ENCODE results near the gene ATP5F1E. TPM values are rescaled to one million over a fixed set of nuclear protein-coding genes. Genes with fewer than 3 reads are reported as not detected.

The ATP5F1E gene
- total RNA-seq, 4 donors from 2014 or later, result 13.3 to 57.8 (median 32.4) TPM

- WGBS, 2 donors, result 15 to 31% methylated on average over 21 to 29 of the region's 29 CpGs
- no peak for TF ChIP-seq POLR2A (IDR thresholded peaks at IDR 0.05)
- TF ChIP-seq CTCF (IDR thresholded peaks at IDR 0.05), result no peak
- Histone ChIP-seq H3K4me3 (replicated peaks in 1 of 3) (peak overlapping the region; percentile 8 to 65 (median 34)), H3K27me3 (no peaks in the 10 kb centered on the region), H3K4me1 (peaks cover 40 to 41% of the 10 kb centered on the region in 2 donors), H3K9me3 (no peaks in the 10 kb centered on the region), H3K36me3 (no peaks in the 10 kb centered on the region), H3K27ac (peak overlapping the region; percentile 48 to 83 (median 67))
- peak; percentile 27 to 30 for DNase-seq
- intact Hi-C loops (cut with DNase I), result loop anchor here (10.0 kb wide), 1 partner anchor 53 kb away; the partner anchor contains the start of gene ATP5F1E
Observed at GRCh38 chr20:58981628-58982364, 50.3 kb downstream of the ATP5F1E start.

GRCh38 chr20:58980711-58981627 is 51.2 kb downstream of the ATP5F1E start, which contains the start of gene NELFCD:
TSS of gene NELFCD (plus strand) at chr20:58981256. CDS start at chr20:58981310, 54 bp downstream.
- H3K27me3 ChIP-seq, result no peaks in the 10 kb centered on the region
- no peaks in the 10 kb centered on the region for H3K9me3 ChIP-seq
- DNase-seq, result peak; percentile 79 to 84
- intact Hi-C loops (cut with DNase I), result loop anchor here (10.0 kb wide), 1 partner anchor 54 kb away; the partner anchor contains the start of gene ATP5F1E
- H3K4me3 ChIP-seq (replicated peaks in 1 of 3), result peak within 1 kb of the TSS; percentile 34 to 85 (median 65)
- H3K36me3 ChIP-seq, result no peaks in the 10 kb centered on the region
- peak within 1 kb of the TSS; percentile 67 to 83 (median 72) for H3K27ac ChIP-seq
- H3K4me1 ChIP-seq, result peaks cover 32 to 34% of the 10 kb centered on the region in 2 donors
- TF ChIP-seq CTCF (IDR thresholded peaks at IDR 0.05), result no peak
- TF ChIP-seq POLR2A (IDR thresholded peaks at IDR 0.05), result peak; percentile 70 to 96
- 41 to 45% methylated on average over 18 to 25 of the region's 109 CpGs for WGBS, 2 donors

- intact Hi-C loops (cut with DNase I), result no loop called here
- WGBS, 2 donors, result 79 to 83% methylated on average over 6 of the region's 6 CpGs
- Histone ChIP-seq H3K27ac (no peak overlapping the region), H3K36me3 (no peaks in the 10 kb centered on the region), H3K4me1 (peaks cover 13 to 14% of the 10 kb centered on the region in 2 donors), H3K4me3 (replicated peaks in 1 of 3) (no peak overlapping the region), H3K9me3 (no peaks in the 10 kb centered on the region), H3K27me3 (no peaks in the 10 kb centered on the region)
- DNase-seq, result no peak
- TF ChIP-seq CTCF (IDR thresholded peaks at IDR 0.05), result no peak
- TF ChIP-seq POLR2A (IDR thresholded peaks at IDR 0.05), result no peak
Observed at GRCh38 chr20:58978351-58979190, 53.6 kb downstream of the ATP5F1E start.

- intact Hi-C loops (cut with DNase I), result no loop called here
- Histone ChIP-seq H3K36me3 (no peaks in the 10 kb centered on the region), H3K27me3 (no peaks in the 10 kb centered on the region), H3K27ac (no peak overlapping the region), H3K4me3 (replicated peaks in 1 of 3) (no peak overlapping the region), H3K4me1 (no peaks in the 10 kb centered on the region), H3K9me3 (no peaks in the 10 kb centered on the region)
- DNase-seq, result no peak
- TF ChIP-seq CTCF (IDR thresholded peaks at IDR 0.05) (no peak), POLR2A (IDR thresholded peaks at IDR 0.05) (no peak)
- 90 to 92% methylated on average over 3 of the region's 3 CpGs for WGBS, 2 donors
Observed at GRCh38 chr20:58976061-58976730, 55.9 kb downstream of the ATP5F1E start.

Other genes with a start within 250 kb of the ATP5F1E start
- gene GNAS-AS1, start 181.4 kb downstream of the ATP5F1E start, total RNA-seq, result 1 to 10 TPM in 2 of 4 donors, under 1 TPM in 2; 0.42 to 1.9 (median 1.1) TPM
- gene GNAS, start 179.6 kb downstream of the ATP5F1E start, total RNA-seq, result 1,000 to 10,000 TPM; 2,457 to 5,038 (median 3,494) TPM
- gene NELFCD, start 51.1 kb downstream of the ATP5F1E start, total RNA-seq, result 100 to 1,000 TPM in 3 of 4 donors, 10 to 100 TPM in 1; 96.6 to 129 (median 113) TPM
- 100 to 1,000 TPM; 152 to 256 (median 212) TPM for gene CTSZ, start 25.1 kb downstream of the ATP5F1E start, total RNA-seq
- under 1 TPM in 2 of 4 donors, not detected in 2; 0.11 to 0.46 TPM for gene TUBB1, start 12.9 kb downstream of the ATP5F1E start, total RNA-seq
- 100 to 1,000 TPM in 1 of 4 donors, 10 to 100 TPM in 3; 74.4 to 112 (median 85.6) TPM for gene PRELID3B, start 10.5 kb upstream of the ATP5F1E start, total RNA-seq
- 1 to 10 TPM in 3 of 4 donors, under 1 TPM in 1; 0.78 to 2.3 (median 1.6) TPM for gene ZNF831, start 131.5 kb upstream of the ATP5F1E start, total RNA-seq